Globus pallidus (tissue), 1 donor: ENCODE data around the gene SPATA13.

Source experiments
- DNase-seq: peaks from one replicate; pipeline ENCODE4 v3.0.0-alpha.2; 2015; ENCODE audit warnings: low spot score

SPATA13 gene

DNA sequence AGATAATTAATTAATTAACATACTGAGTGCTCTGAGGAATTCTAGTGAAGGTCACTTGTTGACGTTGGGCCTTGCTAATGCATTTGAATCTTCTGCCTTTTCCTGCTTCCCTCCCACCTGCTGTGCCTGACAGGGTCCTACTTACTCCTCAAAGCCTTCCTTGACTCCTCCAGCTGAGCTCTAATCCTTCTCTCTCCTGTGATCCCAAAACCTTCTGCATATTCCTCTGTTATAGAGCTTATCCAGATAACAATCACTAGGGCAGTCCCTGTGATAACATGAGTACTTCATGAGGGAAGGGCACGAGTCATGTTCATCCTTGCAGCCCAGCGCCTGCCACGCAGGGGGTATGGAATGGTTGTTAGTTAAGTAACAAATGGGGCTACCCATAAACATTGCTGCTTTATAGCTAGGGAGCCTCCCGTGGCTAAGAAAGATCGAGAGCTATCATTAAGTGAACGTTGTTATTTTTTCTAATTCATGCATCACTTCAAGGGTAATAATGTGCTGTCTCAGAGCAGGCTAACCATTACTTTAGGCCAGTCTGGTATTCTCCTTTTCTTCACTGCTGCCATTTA is 19.1 kb upstream of the SPATA13 start:
- no peak for DNase-seq

DNA sequence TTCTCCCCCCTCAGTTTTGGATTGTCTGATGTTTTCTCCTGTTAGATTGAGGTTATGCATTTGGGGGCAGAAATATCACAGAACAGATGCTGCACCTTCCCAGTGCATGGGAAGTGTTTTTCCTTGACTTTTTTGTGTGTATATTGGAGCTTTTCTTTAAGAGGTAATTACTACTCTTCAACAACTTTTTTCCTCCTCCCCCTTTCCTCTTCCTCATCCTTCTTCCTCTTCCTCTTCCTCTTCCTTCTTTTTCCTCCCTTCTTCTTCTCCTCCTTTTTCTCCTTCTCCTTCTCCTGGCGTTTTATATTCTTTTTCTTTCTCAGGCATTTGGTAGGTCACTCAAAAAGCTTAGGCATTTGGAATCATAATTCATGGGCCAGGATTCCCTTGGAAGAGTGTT is 18.1 kb upstream of the SPATA13 start:
- DNase-seq = no peak

DNA sequence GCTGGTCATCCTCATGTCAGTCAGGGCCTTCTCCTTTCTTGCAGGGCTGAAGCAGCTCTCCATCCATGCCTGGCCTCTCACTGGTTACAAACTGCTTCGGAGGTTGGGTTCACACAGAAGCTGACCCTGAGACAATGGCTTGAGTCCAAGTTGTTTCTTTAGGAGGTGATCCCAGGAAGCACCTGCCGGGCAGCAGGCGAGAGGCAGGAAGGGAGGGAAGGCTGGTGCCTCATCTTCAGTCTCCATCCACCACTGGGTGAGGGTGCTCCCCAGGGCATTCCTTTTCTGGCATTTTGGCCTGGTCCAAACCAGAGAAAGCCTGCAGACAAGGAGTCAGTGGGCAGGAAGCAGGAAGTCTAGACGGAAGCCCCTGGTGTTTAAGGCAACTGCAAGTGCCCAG is 17.6 kb upstream of the SPATA13 start:
- no peak for DNase-seq

DNA sequence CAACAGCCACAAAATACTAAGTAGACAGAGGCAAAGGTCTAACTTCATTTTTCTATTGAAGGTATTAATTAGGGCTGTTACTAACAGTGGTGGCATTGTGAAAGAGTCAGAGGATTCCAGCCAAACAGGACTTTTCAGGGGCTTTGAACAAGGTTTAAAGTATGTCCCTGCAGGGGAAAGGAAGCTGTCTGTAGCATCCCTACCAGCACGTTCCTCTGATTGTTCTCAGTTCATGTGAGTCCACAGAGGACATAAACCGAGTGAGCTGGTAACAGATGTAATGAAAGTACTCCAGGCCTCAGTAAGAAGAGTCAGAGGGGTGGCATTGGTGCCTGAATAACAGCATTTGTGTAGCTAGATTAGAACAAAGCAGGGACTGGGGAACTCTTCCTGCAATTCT is 15.3 kb upstream of the SPATA13 start:
- no peak for DNase-seq

DNA sequence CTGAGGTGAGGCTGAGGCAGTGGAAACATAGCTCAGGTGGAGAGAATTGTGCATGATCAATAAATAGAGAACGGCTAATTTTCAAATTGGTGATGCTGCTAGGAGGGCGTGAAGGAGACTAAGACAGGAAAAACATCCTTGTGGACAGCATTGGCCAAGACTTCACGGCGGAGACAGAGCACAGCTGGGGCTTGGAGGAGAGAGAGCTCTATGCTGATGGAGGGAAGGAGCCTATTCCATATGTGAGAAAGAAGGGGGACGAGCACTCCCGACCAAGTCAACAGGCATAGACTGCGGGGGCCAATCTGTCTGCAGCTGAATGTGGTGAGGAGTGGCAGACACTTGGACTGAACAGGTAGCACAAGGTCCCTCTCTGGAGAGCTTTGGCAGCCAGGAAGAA is 14.8 kb upstream of the SPATA13 start:
- no peak for DNase-seq

DNA sequence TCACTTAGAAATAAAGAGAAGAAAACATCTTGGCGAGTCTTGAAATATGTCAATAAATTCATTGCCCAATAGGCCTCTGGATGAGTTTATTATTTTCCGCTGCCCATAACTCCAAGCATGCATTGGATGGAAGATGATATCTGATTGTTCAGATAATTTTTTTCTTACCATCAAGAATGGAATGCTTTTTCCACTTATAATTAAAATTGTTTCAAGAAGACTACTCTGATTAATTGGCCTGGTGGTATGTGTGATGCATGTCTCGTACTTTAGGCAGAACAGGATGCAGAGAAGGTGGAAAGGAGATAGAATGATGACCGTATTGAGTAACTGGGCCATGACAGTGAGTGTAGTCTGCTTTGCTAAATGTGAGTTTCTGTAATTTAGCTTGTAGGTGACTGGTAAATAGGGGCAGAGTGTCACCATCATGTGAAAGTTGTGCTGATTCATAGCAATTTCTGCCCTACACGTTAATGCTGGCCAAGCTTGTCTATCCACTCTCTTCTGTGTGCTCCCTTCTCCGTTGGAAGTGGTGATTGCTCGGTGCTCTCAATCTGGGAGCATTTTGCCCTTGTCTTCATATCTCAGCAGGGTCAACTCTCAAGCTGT is 13.5 kb upstream of the SPATA13 start:
- DNase-seq = no peak

DNA sequence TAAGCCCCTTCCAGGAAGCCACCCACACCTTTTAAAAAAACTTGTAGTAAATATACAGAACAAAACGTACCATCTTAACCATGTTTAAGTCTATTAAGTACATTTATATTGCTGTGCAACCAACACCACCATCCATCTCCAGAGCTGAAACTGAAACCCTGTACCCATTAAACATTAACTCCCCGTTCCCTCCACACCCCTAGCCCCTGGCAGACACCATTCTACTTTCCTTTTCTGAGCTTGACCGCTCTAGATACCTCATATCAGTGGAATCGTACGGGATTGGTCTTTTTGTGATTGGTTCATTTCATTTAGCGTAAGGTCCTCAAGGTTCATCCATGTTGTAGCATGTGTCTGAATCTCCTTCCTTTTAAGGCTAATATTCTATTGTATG is 13.0 kb upstream of the SPATA13 start:
- DNase-seq = no peak

DNA sequence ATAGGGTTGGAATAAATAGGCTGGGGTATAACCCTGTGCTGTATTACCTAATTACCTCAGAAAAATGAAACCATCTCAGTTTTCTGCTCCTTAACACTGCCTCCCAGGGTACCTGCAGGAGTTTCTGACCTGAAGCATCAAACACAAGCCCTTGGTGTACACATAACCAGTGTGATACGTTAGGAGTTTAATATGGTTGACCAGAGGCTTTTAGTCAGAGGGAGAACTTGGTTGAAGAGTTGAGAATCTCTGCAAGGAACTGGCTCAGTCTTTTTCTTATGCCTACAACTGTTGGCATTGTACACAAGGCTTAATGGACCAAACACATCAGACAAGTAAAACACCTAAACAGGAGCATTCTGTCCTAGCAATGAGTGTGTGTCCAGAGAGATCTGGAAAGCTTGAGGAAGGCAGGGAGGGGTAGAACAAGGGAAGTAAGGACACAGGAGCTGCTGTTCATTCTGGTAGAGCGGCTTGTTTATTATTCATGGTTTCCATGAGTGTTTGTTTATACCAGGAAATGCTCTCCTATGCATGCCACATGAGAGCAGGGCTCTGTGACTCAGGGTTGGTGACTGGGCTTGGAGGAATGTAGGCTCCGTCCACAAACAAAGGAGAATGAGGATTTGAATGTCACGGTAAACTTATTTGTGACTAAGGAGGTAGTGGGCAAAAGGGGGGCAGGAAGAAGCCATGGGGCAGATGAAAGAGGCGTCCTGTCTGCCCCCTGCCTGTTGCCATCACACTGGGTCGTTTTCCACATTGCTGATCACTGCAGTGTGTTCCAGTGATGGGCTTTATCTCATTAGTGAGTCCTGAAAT is 11.9 kb upstream of the SPATA13 start:
- DNase-seq = no peak

DNA sequence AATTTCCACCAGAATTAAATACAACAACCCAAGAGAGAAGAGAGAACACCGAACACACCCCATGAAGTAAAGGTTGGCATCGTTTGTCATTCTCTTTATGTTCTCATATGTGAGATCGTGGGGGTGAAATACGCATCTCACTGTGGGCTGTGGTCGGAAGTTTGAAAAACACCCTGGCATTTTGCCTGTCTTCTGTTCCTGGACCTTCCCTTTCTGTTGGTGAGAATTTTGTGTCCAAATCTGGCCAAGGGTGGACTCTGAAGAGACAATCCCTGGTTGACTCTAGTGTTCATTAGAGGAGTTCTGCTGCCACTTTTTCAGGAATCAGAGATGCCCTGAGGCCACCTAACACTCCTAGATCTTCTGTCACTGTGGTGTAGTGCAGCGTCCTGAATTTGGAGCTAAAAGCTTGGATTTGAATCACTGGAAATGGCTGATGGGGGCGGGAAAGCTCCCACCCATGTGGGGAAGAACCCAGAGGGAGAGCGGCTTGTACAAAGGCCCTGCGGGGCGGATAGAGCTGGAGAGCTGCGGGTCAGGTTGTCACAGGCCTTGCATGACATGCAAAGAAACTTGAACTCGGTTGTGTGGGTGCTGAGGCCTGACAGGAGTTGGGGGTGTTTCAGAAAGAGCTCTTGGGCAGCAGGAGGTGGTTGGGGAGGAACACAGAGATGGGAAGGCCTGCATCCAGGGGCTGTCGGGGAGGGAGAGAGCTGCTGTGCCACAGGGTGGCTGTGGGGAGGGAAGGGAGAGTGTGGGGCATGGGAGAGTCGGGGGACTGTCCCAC is 11.1 kb upstream of the SPATA13 start:
- DNase-seq = no peak

DNA sequence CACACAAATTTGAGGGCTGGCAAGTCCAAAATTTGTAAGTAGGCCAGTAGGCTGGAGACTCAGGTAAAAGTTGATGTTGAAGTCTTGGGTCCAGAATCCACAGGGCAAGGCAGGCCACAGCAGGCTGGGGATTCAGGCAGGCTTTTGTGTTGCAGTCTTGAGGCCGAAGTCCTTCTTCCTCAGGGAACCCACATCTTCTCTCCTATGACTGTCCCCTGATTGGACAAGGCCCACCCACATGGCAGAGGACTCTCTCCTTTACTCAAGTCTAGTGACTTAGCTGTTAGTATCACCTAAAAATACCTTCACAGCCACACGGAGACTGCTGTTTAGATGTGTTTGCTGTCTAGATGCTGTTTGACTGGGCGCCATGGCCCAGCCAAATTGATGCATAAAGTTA is 9.9 kb upstream of the SPATA13 start:
- no peak for DNase-seq

DNA sequence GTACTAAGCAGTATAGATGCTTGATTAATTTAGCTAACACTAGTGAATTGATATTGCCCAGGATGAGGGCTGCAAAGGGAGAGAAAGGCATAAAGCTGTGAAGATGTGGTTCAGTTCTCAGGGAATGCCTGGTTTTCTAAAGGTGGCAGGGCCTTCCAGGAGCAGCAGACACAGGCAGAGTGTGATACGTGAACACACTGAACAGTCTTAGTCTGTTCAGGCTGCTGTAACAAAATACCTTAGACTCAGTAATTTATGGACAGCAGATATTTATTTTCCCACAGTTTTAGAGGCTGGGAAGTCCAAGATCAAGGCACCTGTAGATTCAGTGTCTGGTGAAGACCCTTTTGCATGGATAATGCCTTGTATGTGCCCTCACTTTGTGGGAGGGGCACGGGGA is 8.7 kb upstream of the SPATA13 start:
- no peak for DNase-seq

DNA sequence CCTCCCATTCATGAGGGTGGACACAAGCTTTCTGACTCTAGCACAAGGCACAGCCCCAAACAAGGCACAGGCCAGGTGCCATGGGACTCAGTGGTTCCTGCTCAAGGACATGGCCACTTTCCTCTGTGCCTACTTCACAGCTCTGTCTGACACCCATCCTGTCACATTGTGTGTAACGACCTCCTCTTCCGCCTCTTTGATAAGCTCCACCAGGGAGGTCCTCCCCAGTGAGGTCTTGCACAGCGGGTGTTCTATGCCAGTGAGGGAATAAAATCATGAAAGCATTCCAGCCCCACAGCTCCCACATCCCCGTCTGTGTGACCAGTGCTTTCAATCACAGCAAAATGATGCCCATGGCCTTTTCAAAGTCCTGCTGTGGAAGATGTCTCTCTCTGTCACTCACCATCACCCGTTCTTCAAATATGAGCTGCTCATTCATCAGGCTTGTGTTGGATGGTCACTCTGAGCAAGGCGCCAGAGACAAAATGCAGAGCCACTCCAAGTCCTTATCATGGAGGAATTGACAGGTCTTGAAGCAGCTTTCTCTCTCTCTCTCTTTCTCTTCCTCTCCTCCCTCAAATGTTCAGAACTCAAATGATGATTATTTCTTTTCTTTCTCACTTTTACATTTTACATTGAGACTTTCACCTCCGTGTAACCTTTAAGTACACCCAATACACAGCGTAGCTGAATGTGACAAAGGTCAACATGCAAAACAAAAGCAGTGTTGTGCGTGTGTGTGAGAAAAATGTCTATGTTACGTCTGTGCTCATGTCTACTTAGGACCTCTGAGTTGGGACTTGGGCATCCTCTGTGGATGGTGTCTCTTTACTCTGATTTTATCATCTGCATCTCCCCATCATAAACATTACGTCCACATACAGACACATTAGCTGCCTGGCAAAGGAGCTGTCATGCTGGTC is 8.0 kb upstream of the SPATA13 start:
- DNase-seq = no peak

DNA sequence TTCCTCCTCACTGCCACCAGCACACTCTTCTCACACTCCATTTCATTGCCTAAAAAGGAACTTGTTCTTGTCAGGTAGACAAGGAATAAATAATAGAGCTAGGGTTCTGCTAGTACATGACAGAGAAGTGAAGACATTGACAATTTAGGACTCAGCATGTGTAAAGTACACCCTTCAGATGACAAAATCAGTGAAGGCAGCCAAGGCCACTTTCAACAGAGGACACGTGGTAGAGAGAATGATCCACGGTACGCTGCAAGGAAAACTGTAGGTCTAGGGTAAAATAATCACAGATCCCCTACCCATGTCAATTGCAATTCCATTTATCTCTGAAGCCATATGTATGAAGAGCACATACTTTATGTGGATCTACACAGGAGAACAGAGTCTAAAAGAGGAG is 7.2 kb upstream of the SPATA13 start:
- no peak for DNase-seq

DNA sequence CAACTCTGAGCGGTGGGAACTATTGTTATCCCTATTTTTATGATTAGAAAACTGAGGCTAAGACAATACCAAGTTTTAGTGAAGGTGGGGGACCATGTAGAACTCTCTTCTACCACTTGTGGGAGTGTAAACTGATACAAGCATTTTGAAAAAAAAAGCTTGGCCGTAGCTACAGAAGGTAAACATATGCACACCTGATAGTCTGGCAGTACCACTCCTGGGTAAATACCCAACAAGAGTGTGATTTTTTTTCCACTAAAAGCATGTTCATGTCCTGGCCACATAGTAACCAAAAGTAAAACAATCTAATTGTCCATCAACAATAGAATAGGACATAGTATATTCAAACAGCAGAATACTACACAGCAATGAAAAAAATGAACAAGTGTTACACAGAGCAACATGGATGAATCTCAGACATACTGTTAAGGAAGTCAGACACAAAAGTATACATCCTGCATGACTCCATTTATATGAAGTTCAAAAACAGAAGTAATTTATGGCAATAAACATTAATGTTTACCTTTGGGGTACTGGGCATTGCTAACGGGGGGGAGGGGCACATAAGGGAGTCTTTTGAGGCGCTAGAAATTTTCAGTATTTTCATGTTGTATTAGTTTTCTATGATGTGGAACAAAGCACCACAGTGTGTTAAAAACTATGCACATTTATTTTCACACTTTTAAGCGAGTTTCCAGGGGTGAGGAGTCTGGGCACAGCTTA is 6.4 kb upstream of the SPATA13 start:
- no peak for DNase-seq

DNA sequence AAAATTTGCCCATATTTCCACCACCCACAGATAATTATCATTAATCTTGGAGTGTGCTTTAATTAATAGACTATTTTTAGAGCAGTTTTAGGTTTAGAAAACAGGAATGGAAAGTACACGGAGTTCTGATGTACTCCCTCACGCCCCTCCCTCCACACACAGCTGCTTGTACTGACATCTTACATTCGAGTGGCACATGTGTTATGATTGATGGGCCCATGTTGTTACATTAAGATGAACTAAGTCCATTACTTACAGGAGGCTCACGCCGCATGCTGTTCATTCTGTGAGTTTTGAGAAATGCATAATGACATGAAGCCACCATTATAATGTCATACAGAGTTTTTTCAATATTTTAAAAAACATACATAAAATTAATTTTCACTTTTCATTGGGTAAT is 1.2 kb upstream of the SPATA13 start:
- DNase-seq = no peak

DNA sequence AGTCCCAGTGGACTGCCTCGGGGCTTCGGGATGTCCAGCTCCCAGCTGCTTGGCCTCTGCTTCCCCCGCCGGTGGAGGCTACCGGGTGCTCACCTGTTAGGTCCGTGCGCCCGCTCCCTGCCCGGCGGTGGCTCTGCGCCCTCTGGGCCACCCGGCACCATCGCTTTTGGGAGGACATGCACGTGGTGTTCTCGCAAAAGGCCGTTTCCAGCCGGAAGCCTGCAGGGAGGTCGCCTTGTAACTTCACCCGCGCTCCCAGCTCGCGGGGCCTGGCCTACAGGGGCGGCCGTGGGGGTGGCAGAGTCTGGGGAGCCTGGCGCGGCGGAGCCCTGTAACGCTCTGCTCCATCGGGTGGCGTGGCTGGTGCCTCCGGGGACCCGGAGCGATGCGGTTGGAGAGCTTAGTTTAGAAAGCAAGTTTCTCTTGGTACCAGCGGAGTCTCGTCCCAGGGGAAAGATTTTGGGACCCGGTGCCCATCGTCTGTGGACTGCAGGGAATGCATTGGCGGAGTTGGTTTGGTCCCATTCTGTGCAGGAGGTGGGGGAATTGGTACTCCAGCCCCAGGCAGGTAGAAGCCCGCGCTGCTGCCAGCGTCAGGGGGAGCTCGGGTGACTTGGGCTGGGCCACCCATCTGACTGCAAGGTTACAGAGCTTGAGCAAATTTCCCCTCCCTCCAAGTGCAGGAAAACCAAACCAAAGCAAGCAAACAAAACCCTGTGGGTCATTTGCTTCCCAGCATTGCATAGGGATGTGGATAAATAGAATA is 673 bp downstream of the SPATA13 start:
- DNase-seq = peak; percentile 35

DNA sequence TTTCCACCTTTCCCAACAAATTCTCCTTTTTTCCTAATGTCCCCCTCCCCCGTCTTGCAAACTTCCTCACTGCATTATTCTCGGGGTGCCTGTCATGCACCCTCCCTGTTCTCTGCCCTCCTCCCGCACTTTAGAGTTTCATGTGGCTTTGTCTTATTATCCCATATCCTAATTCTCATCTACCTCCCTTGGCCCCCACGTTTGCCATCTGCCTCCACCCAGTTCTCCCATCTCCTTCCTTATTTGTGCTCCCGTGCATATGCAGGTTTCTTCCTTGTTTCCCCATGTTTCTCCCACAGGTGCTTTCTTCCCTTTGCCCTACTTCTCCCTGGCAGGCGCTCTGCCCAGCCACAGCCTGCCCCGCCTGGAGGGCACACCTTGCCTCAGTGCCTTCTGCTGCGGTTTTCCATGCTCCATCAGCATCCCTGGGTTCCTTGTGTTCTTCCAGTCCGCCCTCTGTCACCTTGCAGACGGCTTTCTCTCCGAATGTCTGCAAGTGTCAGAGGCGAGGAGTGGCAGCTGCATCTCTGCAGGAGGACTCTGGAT is 1.5 kb downstream of the SPATA13 start:
- DNase-seq = no peak

DNA sequence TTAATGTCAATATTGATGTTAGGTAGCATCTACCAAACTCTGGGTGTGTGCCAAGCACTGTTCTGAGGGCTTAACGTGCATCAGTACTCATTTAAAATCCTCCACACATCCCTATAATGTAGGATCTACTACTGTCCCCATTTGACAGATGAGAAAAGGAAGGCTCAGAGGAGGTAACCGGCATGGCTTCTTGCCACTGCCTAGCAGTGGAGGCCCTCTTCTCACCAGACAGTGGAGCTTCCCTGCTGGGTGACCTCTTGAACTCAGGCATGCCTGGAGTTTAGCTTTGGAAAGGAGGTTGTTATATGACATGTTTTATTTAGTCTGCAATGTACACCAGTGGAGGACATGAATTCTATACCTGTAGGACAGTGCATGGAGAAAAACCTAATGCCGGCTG is 2.1 kb downstream of the SPATA13 start:
- no peak for DNase-seq

DNA sequence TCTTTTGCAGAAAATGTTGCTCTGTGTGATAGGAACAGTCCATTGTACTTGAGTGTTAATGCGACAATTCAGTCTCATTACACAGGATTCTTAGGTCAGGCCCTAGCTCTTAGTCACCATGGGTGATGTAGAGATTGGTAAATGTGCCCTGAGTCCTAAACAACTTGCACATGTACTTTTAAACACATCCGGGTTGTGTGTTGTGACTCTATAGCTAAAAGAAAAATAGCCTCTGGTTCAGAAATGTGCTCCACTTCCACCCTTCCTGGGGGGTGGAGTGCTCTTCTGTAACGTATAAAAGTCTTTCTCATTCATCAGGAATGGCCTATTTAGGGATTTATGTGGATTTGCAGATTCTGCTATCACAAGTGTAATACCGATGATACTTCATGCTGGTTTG is 5.2 kb downstream of the SPATA13 start:
- no peak for DNase-seq

DNA sequence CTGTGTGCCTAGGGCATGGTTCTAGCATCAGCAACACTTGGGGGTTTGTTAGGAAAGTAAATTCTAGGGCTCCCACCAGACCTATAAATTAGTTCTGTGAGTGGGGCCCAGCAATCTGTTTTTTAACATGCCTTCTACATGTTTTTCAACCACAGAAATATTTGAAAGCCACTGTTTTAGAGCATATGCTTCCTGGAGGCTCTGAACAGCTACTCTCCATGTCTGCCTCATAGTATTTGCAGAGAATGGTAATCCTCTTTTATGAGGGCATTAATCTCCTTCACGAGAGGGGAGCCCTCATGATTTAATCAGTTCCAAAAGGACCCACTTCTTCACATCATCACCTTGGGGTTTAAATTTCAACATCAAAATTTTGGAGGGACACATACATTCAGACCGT is 6.0 kb downstream of the SPATA13 start:
- no peak for DNase-seq
